Epithelial cell of esophagus (primary cell): Measurements from ENCODE around the gene PSMG4.

ENCODE experiments used
- DNase-seq: peaks from one replicate; pipeline ENCODE4 v3.0.0; 2010; ENCODE audit warnings: low read depth
- H3K4me3 ChIP-seq: 2 replicates; pipeline ENCODE4 v1.5.1; 2011; ENCODE audit warnings: mild to moderate bottlenecking, low read length, control low read depth
- TF ChIP-seq, protein P1 (sequence below): IDR thresholded peaks from 2 replicates; pipeline ENCODE4 v1.5.1; 2011; ENCODE audit warnings: low read depth, mild to moderate bottlenecking, low read length, control low read depth, inconsistent platforms; ENCODE audit not compliant: insufficient read depth; ENCODE audit errors: missing control alignments

Gene PSMG4

DNA sequence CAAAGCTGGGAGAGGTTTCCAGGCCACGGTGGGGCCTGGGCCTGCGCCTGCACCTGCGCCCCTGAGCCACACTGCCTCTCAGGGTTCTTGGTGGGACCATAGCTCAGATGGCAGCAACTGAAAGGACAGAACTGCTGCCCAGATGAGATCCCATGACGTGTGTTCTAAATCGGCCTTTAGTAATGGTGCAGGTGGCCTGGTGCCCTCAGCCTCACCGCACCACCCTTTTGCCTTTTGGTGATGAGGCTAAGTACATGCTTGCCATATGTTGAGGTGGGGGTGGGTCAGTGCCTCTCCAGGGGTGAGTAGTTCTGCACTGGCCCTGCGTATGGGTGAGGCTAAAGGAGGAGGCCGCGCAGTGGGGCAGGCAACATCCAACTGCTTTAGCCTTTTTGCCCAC is 7.4 kb downstream of the PSMG4 start:
- DNase-seq: no peak
- H3K4me3 ChIP-seq: no peak overlapping the region
- TF ChIP-seq, protein P1, sequence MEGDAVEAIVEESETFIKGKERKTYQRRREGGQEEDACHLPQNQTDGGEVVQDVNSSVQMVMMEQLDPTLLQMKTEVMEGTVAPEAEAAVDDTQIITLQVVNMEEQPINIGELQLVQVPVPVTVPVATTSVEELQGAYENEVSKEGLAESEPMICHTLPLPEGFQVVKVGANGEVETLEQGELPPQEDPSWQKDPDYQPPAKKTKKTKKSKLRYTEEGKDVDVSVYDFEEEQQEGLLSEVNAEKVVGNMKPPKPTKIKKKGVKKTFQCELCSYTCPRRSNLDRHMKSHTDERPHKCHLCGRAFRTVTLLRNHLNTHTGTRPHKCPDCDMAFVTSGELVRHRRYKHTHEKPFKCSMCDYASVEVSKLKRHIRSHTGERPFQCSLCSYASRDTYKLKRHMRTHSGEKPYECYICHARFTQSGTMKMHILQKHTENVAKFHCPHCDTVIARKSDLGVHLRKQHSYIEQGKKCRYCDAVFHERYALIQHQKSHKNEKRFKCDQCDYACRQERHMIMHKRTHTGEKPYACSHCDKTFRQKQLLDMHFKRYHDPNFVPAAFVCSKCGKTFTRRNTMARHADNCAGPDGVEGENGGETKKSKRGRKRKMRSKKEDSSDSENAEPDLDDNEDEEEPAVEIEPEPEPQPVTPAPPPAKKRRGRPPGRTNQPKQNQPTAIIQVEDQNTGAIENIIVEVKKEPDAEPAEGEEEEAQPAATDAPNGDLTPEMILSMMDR: no peak

DNA sequence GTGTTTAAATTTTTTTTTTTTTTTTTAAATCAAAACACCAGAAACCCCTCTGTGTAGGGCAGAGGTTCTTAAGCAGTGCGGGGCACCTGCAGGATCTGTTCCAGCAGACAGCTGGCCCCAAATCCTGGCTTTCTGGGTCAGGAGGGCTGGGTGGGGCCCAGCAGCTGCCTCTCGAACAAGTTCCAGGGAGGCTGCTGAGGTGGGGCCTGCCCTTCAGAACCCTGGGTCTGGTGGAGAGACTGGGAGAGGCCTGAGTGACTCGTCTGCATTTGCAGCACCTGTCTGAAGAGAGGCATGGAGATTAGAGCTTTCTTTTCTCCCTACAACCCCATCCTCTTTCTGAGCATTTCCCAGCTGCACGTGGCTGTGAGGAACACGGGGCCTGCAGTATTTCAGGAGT is 8.4 kb downstream of the PSMG4 start:
- H3K4me3 ChIP-seq: no peak overlapping the region
- DNase-seq: peak; percentile 22
- TF ChIP-seq, protein P1: no peak

GRCh38 chr6:3268680-3269079 is 9.9 kb downstream of the PSMG4 start:
- no peak for DNase-seq
- TF ChIP-seq, protein P1: no peak
- no peak overlapping the region for H3K4me3 ChIP-seq

DNA sequence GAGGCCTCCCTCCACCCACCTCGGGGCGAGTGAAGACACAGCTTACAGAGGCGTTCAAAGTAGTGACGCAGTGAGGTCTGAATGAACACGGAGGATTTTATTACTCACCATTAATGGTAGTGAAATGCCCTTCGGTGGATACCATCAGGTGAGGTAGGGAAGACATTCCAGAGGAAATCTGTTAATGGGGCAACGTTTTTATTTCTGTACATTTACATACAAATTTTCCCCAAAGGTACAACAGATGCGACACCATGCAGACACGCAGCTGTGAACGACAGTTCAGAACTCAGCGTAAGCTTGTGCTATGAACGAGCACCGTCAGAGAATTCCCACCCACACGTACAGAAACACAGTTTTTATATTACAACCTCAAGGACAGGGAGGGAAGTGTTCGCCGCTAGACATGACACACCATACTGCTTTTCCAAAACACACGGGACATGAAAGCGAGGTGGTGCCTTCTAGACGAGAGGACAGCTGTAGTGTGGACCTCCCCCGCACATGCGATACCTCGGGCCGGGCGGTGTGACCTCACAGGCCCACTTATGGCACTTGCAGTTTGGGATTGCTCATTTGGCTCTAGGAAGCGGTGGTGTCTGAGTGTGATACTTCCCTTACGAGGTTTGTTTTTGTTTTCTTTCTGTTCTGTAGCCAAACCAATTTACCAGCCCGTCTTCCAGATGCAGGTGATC is 10.7 kb downstream of the PSMG4 start:
- TF ChIP-seq, protein P1: no peak
- DNase-seq: no peak
- H3K4me3 ChIP-seq: no peak overlapping the region

- TF ChIP-seq, protein P1: no peak
- H3K4me3 ChIP-seq: no peak overlapping the region
- DNase-seq: no peak
These were observed 11.5 kb downstream of the PSMG4 start for GRCh38 chr6:3270258-3270657.

DNA sequence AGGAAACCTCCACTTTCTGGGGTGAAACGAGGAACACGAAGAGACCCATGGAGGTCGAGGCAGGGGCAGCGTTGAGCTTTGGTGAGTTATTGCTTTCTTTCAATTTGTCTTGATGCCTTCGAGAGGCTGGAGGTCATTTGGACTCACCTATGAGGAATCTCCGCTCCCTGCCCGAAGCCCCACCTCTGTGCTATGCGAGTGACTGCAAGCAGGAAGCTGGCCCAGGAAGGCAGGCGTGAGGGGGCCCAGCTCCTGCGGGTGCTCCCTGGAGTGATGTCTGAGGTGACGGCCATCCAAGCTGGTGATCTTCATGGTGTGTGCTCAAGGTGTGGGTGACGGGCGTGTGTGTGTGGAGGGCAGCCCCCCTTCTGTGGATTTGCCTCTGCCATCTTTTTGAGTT is 13.0 kb downstream of the PSMG4 start:
- H3K4me3 ChIP-seq: no peak overlapping the region
- TF ChIP-seq, protein P1: no peak
- DNase-seq: no peak

DNA sequence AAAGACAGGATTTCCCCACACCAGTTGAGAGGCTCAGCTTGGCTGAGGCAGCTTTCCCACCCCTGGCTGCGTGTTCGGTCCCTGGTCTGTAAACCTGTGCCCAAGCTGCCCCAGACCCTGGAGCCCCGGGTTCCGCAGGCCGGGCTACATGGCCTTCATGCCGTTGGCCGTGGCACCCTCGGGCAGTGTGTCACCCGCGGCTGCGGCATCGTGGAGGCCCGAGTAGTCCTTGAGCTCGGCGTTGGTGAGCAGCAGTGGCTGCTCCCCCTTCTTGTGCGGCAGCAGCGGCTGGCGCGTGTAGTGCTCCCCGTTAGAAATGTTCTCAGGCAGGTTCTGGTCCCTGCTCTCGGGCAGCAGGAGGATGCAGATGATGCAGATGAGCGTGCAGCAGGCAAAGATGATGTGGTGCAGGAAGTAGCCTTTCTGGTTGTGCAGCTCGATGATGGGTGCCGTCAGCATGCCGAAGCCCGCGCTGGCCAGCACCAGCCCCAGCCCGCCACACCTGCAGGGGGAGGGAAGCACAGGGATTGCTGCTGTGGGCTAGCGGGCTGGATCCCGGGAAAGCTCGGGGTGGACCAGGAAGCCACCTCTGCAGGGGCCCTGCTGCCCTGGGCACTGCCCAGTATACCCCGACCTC is 14.3 kb downstream of the PSMG4 start:
- no peak overlapping the region for H3K4me3 ChIP-seq
- TF ChIP-seq, protein P1: no peak
- no peak for DNase-seq
